ENCODE results near the gene KLF11.
A peak's percentile ranks its signal among the peaks of the same experiment; 100 is the strongest.

Gene KLF11

GRCh38 chr2:10052216-10052615 is 8.9 kb downstream of the KLF11 start:
- Histone ChIP-seq H3K27me3 (replicated peaks in 2 of 5; ENCODE audit: control insufficient read depth in 4 of 5, insufficient read depth in 5 of 5, low read length in 4 of 5) (peaks cover 0 to under 1% (median 0%) of the 10 kb centered on the region in 5 experiments), H3K27ac (ENCODE audit: insufficient read depth in 1 of 2, low read depth in 1 of 2, low read length in 2 of 2, poor library complexity in 1 of 2, severe bottlenecking in 2 of 2) (no peak overlapping the region), H3K9me3 (ENCODE audit: control extremely low read depth in 1 of 5, control insufficient read depth in 4 of 5, insufficient read depth in 2 of 5, low read depth in 1 of 5, low read length in 4 of 5) (no peaks in the 10 kb centered on the region), H3K4me3 (ENCODE audit: control insufficient read depth in 1 of 7, extremely low read depth in 1 of 7, insufficient read depth in 4 of 7, low read depth in 2 of 7, low read length in 6 of 7) (no peak overlapping the region), H3K36me3 (ENCODE audit: control insufficient read depth in 4 of 4, insufficient read depth in 4 of 4, low read length in 3 of 4) (peaks cover 4 to 55% (median 24%) of the 10 kb centered on the region in 4 experiments), H3K4me1 (ENCODE audit: control extremely low read depth in 1 of 4, control insufficient read depth in 4 of 4, insufficient read depth in 4 of 4, low read length in 3 of 4) (peaks cover 0 to 6% (median 3%) of the 10 kb centered on the region in 4 experiments)
- CTCF ChIA-PET = interaction anchor here (0.5 to 11.9 kb wide), 10 partner anchors 9 to 340 kb away, joined by 3 to 181 read pairs (median 4); no protein-coding TSS in a partner anchor
- POLR2A ChIA-PET = no interaction called here
- DNase-seq = no peak
- 97% methylated on average over 14 of the region's 16 CpGs for WGBS (ENCODE audit: insufficient coverage)

GRCh38 chr2:10053351-10053750 is 10.0 kb downstream of the KLF11 start:
- peaks cover 4 to 44% (median 15%) of the 10 kb centered on the region in 4 experiments for H3K36me3 ChIP-seq (ENCODE audit: control insufficient read depth in 4 of 4, insufficient read depth in 4 of 4, low read length in 3 of 4)
- CTCF ChIA-PET = interaction anchor here (0.8 to 11.9 kb wide), 6 partner anchors 19 to 254 kb away, joined by 3 to 181 read pairs (median 6); no protein-coding TSS in a partner anchor
- no peak overlapping the region for H3K27ac ChIP-seq (ENCODE audit: insufficient read depth in 1 of 2, low read depth in 1 of 2, low read length in 2 of 2, poor library complexity in 1 of 2, severe bottlenecking in 2 of 2)
- H3K4me1 ChIP-seq (ENCODE audit: control extremely low read depth in 1 of 4, control insufficient read depth in 4 of 4, insufficient read depth in 4 of 4, low read length in 3 of 4) = peaks cover 0 to 11% (median 5%) of the 10 kb centered on the region in 4 experiments
- H3K4me3 ChIP-seq (ENCODE audit: control insufficient read depth in 1 of 7, extremely low read depth in 1 of 7, insufficient read depth in 4 of 7, low read depth in 2 of 7, low read length in 6 of 7) = no peak overlapping the region
- peaks cover 0 to 1% (median 0%) of the 10 kb centered on the region in 5 experiments for H3K27me3 ChIP-seq (replicated peaks in 2 of 5; ENCODE audit: control insufficient read depth in 4 of 5, insufficient read depth in 5 of 5, low read length in 4 of 5)
- WGBS (ENCODE audit: insufficient coverage) = 100% methylated on average over 3 of the region's 4 CpGs
- DNase-seq = no peak
- POLR2A ChIA-PET = interaction anchor here (0.7 kb wide), 1 partner anchor 263 kb away, joined by 3 read pairs; no protein-coding TSS in a partner anchor
- no peaks in the 10 kb centered on the region for H3K9me3 ChIP-seq (ENCODE audit: control extremely low read depth in 1 of 5, control insufficient read depth in 4 of 5, insufficient read depth in 2 of 5, low read depth in 1 of 5, low read length in 4 of 5)

GRCh38 chr2:10054424-10054823 is 11.1 kb downstream of the KLF11 start:
- Histone ChIP-seq H3K9me3 (ENCODE audit: control extremely low read depth in 1 of 5, control insufficient read depth in 4 of 5, insufficient read depth in 2 of 5, low read depth in 1 of 5, low read length in 4 of 5) (no peaks in the 10 kb centered on the region), H3K4me3 (ENCODE audit: control insufficient read depth in 1 of 7, extremely low read depth in 1 of 7, insufficient read depth in 4 of 7, low read depth in 2 of 7, low read length in 6 of 7) (no peak overlapping the region), H3K36me3 (ENCODE audit: control insufficient read depth in 4 of 4, insufficient read depth in 4 of 4, low read length in 3 of 4) (peaks cover 3 to 38% (median 10%) of the 10 kb centered on the region in 4 experiments), H3K27ac (ENCODE audit: insufficient read depth in 1 of 2, low read depth in 1 of 2, low read length in 2 of 2, poor library complexity in 1 of 2, severe bottlenecking in 2 of 2) (no peak overlapping the region), H3K27me3 (replicated peaks in 2 of 5; ENCODE audit: control insufficient read depth in 4 of 5, insufficient read depth in 5 of 5, low read length in 4 of 5) (peaks cover 0 to 1% (median 0%) of the 10 kb centered on the region in 5 experiments), H3K4me1 (ENCODE audit: control extremely low read depth in 1 of 4, control insufficient read depth in 4 of 4, insufficient read depth in 4 of 4, low read length in 3 of 4) (peaks cover 0 to 9% (median 5%) of the 10 kb centered on the region in 4 experiments)
- DNase-seq = no peak
- CTCF ChIA-PET = interaction anchor here (0.9 to 1.3 kb wide), 2 partner anchors 70 to 239 kb away, joined by 3 to 5 read pairs; no protein-coding TSS in a partner anchor
- 82% methylated on average over 2 of the region's 7 CpGs for WGBS (ENCODE audit: insufficient coverage)
- POLR2A ChIA-PET = no interaction called here

- H3K27me3 ChIP-seq (replicated peaks in 2 of 5; ENCODE audit: control insufficient read depth in 4 of 5, insufficient read depth in 5 of 5, low read length in 4 of 5) = peaks cover 0 to 4% (median 0%) of the 10 kb centered on the region in 5 experiments
- no peak overlapping the region for H3K4me3 ChIP-seq (ENCODE audit: control insufficient read depth in 1 of 7, extremely low read depth in 1 of 7, insufficient read depth in 4 of 7, low read depth in 2 of 7, low read length in 6 of 7)
- 98% methylated on average over 6 of the region's 7 CpGs for WGBS (ENCODE audit: insufficient coverage)
- H3K27ac ChIP-seq (ENCODE audit: insufficient read depth in 1 of 2, low read depth in 1 of 2, low read length in 2 of 2, poor library complexity in 1 of 2, severe bottlenecking in 2 of 2) = no peak overlapping the region
- H3K4me1 ChIP-seq (ENCODE audit: control extremely low read depth in 1 of 4, control insufficient read depth in 4 of 4, insufficient read depth in 4 of 4, low read length in 3 of 4) = peaks cover 0 to 9% (median 5%) of the 10 kb centered on the region in 4 experiments
- POLR2A ChIA-PET = no interaction called here
- CTCF ChIA-PET = interaction anchor here (0.9 to 1.3 kb wide), 2 partner anchors 71 to 239 kb away, joined by 3 to 5 read pairs; no protein-coding TSS in a partner anchor
- no peaks in the 10 kb centered on the region for H3K9me3 ChIP-seq (ENCODE audit: control extremely low read depth in 1 of 5, control insufficient read depth in 4 of 5, insufficient read depth in 2 of 5, low read depth in 1 of 5, low read length in 4 of 5)
- no peak for DNase-seq
- H3K36me3 ChIP-seq (ENCODE audit: control insufficient read depth in 4 of 4, insufficient read depth in 4 of 4, low read length in 3 of 4) = peaks cover 2 to 33% (median 7%) of the 10 kb centered on the region in 4 experiments
Measured at GRCh38 chr2:10054976-10055375, 11.6 kb downstream of the KLF11 start.

GRCh38 chr2:10056439-10056838 is 13.1 kb downstream of the KLF11 start:
- CTCF ChIA-PET = interaction anchor here (0.9 to 2.8 kb wide), 10 partner anchors 10 to 287 kb away, joined by 3 to 19 read pairs (median 4); no protein-coding TSS in a partner anchor
- POLR2A ChIA-PET = no interaction called here
- H3K4me1 ChIP-seq (ENCODE audit: control extremely low read depth in 1 of 4, control insufficient read depth in 4 of 4, insufficient read depth in 4 of 4, low read length in 3 of 4) = peaks cover 0 to 9% (median 5%) of the 10 kb centered on the region in 4 experiments
- H3K27ac ChIP-seq (ENCODE audit: insufficient read depth in 1 of 2, low read depth in 1 of 2, low read length in 2 of 2, poor library complexity in 1 of 2, severe bottlenecking in 2 of 2) = no peak overlapping the region
- 90% methylated on average over 7 of the region's 11 CpGs for WGBS (ENCODE audit: insufficient coverage)
- no peak overlapping the region for H3K4me3 ChIP-seq (ENCODE audit: control insufficient read depth in 1 of 7, extremely low read depth in 1 of 7, insufficient read depth in 4 of 7, low read depth in 2 of 7, low read length in 6 of 7)
- H3K27me3 ChIP-seq (replicated peaks in 2 of 5; ENCODE audit: control insufficient read depth in 4 of 5, insufficient read depth in 5 of 5, low read length in 4 of 5) = peaks cover 0 to 4% (median 0%) of the 10 kb centered on the region in 5 experiments
- H3K36me3 ChIP-seq (ENCODE audit: control insufficient read depth in 4 of 4, insufficient read depth in 4 of 4, low read length in 3 of 4) = peaks cover 2 to 30% (median 7%) of the 10 kb centered on the region in 4 experiments
- no peaks in the 10 kb centered on the region for H3K9me3 ChIP-seq (ENCODE audit: control extremely low read depth in 1 of 5, control insufficient read depth in 4 of 5, insufficient read depth in 2 of 5, low read depth in 1 of 5, low read length in 4 of 5)
- DNase-seq = no peak

- POLR2A ChIA-PET = no interaction called here
- no peaks in the 10 kb centered on the region for H3K9me3 ChIP-seq (ENCODE audit: control extremely low read depth in 1 of 5, control insufficient read depth in 4 of 5, insufficient read depth in 2 of 5, low read depth in 1 of 5, low read length in 4 of 5)
- H3K27ac ChIP-seq (ENCODE audit: insufficient read depth in 1 of 2, low read depth in 1 of 2, low read length in 2 of 2, poor library complexity in 1 of 2, severe bottlenecking in 2 of 2) = no peak overlapping the region
- 42% methylated on average over 23 of the region's 28 CpGs for WGBS (ENCODE audit: insufficient coverage)
- H3K36me3 ChIP-seq (ENCODE audit: control insufficient read depth in 4 of 4, insufficient read depth in 4 of 4, low read length in 3 of 4) = peaks cover 2 to 22% (median 5%) of the 10 kb centered on the region in 4 experiments
- H3K4me1 ChIP-seq (ENCODE audit: control extremely low read depth in 1 of 4, control insufficient read depth in 4 of 4, insufficient read depth in 4 of 4, low read length in 3 of 4) = peaks cover 0 to 9% (median 5%) of the 10 kb centered on the region in 4 experiments
- CTCF ChIA-PET = interaction anchor here (0.6 to 2.8 kb wide), 16 partner anchors 11 to 426 kb away, joined by 3 to 19 read pairs (median 4); partner anchors contain the start of gene YWHAQ
- H3K4me3 ChIP-seq (ENCODE audit: control insufficient read depth in 1 of 7, extremely low read depth in 1 of 7, insufficient read depth in 4 of 7, low read depth in 2 of 7, low read length in 6 of 7) = peak overlapping the region in 4 of 7 experiments; percentile 23 to 69 (median 56)
- peaks cover 0 to 4% (median 0%) of the 10 kb centered on the region in 5 experiments for H3K27me3 ChIP-seq (replicated peaks in 2 of 5; ENCODE audit: control insufficient read depth in 4 of 5, insufficient read depth in 5 of 5, low read length in 4 of 5)
- peak in 2 of 3 donors; percentile 34 to 39 for DNase-seq
Measured at GRCh38 chr2:10057231-10058107, 14.1 kb downstream of the KLF11 start.

Data from common myeloid progenitor, CD34-positive (primary cell).